Neutrophil (primary cell): ENCODE measurements around the gene PRKACA.

ENCODE experiments used
- H3K27ac ChIP-seq: fragments of 200-600 bp; sonication (generic); 2 replicates; pipeline ENCODE4 v1.5.1; 2016; ENCODE audit warnings: mild to moderate bottlenecking, moderate library complexity
- H3K27me3 ChIP-seq: fragments of 200-600 bp; sonication (generic); 2 replicates; pipeline ENCODE4 v1.6.0; 2016; ENCODE audit warnings: mild to moderate bottlenecking
- H3K36me3 ChIP-seq: fragments of 200-600 bp; sonication (generic); 2 replicates; pipeline ENCODE4 v1.5.1; 2017
- H3K4me1 ChIP-seq, 2 experiments: fragments of 200-600 bp in 1 of 2; sonication (generic) in 1 of 2; 1 replicate in 1 of 2; 2 replicates in 1 of 2; pipeline versions ENCODE4 v1.5.1 to v1.6.1; 2013 to 2016; ENCODE audit warnings: low read depth in 1 of 2, low read length in 1 of 2, mild to moderate bottlenecking in 1 of 2, moderate library complexity in 1 of 2; ENCODE audit not compliant: control insufficient read depth in 1 of 2, insufficient read depth in 1 of 2
- H3K4me3 ChIP-seq, 2 experiments: fragments of 200-600 bp in 1 of 2; sonication (generic) in 1 of 2; 1 replicate in 1 of 2; 2 replicates in 1 of 2; pipeline ENCODE4 v1.5.1; 2013 to 2016; ENCODE audit warnings: low read depth in 1 of 2, low read length in 1 of 2, mild to moderate bottlenecking in 1 of 2, moderate library complexity in 1 of 2
- H3K9me3 ChIP-seq: fragments of 200-600 bp; sonication (generic); 2 replicates; pipeline ENCODE4 v1.5.1; 2016
- CTCF ChIP-seq: fragments of 200-600 bp; sonication (generic); IDR thresholded peaks from 2 replicates; pipeline ENCODE4 v1.5.1; 2016; ENCODE audit warnings: antibody characterized with exemption

PRKACA gene

GRCh38 chr19:14058182-14059092, 59.1 kb downstream of the PRKACA start:
- Histone ChIP-seq H3K27ac (no peak overlapping the region), H3K36me3 (no peaks in the 10 kb centered on the region), H3K4me3 (no peak overlapping the region), H3K4me1 (peaks cover 0 to 7% of the 10 kb centered on the region in 2 experiments), H3K27me3 (peaks cover 91% of the 10 kb centered on the region), H3K9me3 (no peaks in the 10 kb centered on the region)
- TF ChIP-seq CTCF = no peak

GRCh38 chr19:14056741-14057356, 60.7 kb downstream of the PRKACA start:
- Histone ChIP-seq H3K9me3 (no peaks in the 10 kb centered on the region), H3K4me3 (no peak overlapping the region), H3K4me1 (peaks cover 0 to 7% of the 10 kb centered on the region in 2 experiments), H3K36me3 (no peaks in the 10 kb centered on the region), H3K27ac (no peak overlapping the region), H3K27me3 (peaks cover 88% of the 10 kb centered on the region)
- no peak for TF ChIP-seq CTCF

- no peak overlapping the region for H3K4me3 ChIP-seq
- peaks cover 0 to 7% of the 10 kb centered on the region in 2 experiments for H3K4me1 ChIP-seq
- TF ChIP-seq CTCF = no peak
- H3K9me3 ChIP-seq = no peaks in the 10 kb centered on the region
- peaks cover 81% of the 10 kb centered on the region for H3K27me3 ChIP-seq
- no peaks in the 10 kb centered on the region for H3K36me3 ChIP-seq
- no peak overlapping the region for H3K27ac ChIP-seq
Observed at GRCh38 chr19:14056069-14056666, 61.4 kb downstream of the PRKACA start.

GRCh38 chr19:14055396-14055795, 62.2 kb downstream of the PRKACA start:
- H3K27ac ChIP-seq = no peak overlapping the region
- H3K4me3 ChIP-seq = no peak overlapping the region
- H3K4me1 ChIP-seq = peaks cover 0 to 7% of the 10 kb centered on the region in 2 experiments
- no peak for TF ChIP-seq CTCF
- no peaks in the 10 kb centered on the region for H3K36me3 ChIP-seq
- H3K27me3 ChIP-seq = peaks cover 73% of the 10 kb centered on the region
- no peaks in the 10 kb centered on the region for H3K9me3 ChIP-seq

GRCh38 chr19:14054721-14055120, 62.8 kb downstream of the PRKACA start:
- Histone ChIP-seq H3K9me3 (no peaks in the 10 kb centered on the region), H3K27me3 (peaks cover 66% of the 10 kb centered on the region), H3K4me3 (no peak overlapping the region), H3K4me1 (peaks cover 0 to 7% of the 10 kb centered on the region in 2 experiments), H3K27ac (no peak overlapping the region), H3K36me3 (no peaks in the 10 kb centered on the region)
- no peak for TF ChIP-seq CTCF
